ENCODE measurements around the gene SMCP. TPM values are rescaled to one million over a fixed set of nuclear protein-coding genes. Genes with fewer than 3 reads are reported as not detected.

Gene SMCP
- total RNA-seq, 1 donor from 2014 or later, result not detected

- TF ChIP-seq CTCF (IDR thresholded peaks at IDR 0.05; ENCODE audit: partially characterized antibody, unreplicated experiment), result no peak
- Mint-ChIP-seq H3K27ac (ENCODE audit: unreplicated experiment) (no peak overlapping the region), H3K9me3 (ENCODE audit: unreplicated experiment) (no peaks in the 10 kb centered on the region), H3K36me3 (ENCODE audit: unreplicated experiment) (no peaks in the 10 kb centered on the region), H3K4me1 (ENCODE audit: low read depth, unreplicated experiment) (no peaks in the 10 kb centered on the region), H3K4me3 (ENCODE audit: unreplicated experiment) (no peak overlapping the region), H3K27me3 (ENCODE audit: unreplicated experiment) (peaks cover 2% of the 10 kb centered on the region)
- DNase-seq, result no peak
Observed at GRCh38 chr1:152932170-152932811, 54.2 kb downstream of the SMCP start.

- no peaks in the 10 kb centered on the region for H3K36me3 Mint-ChIP-seq (ENCODE audit: unreplicated experiment)
- H3K9me3 Mint-ChIP-seq (ENCODE audit: unreplicated experiment), result no peaks in the 10 kb centered on the region
- H3K27ac Mint-ChIP-seq (ENCODE audit: unreplicated experiment), result no peak overlapping the region
- H3K4me1 Mint-ChIP-seq (ENCODE audit: low read depth, unreplicated experiment), result no peaks in the 10 kb centered on the region
- H3K27me3 Mint-ChIP-seq (ENCODE audit: unreplicated experiment), result peaks cover 2% of the 10 kb centered on the region
- H3K4me3 Mint-ChIP-seq (ENCODE audit: unreplicated experiment), result no peak overlapping the region
- TF ChIP-seq CTCF (IDR thresholded peaks at IDR 0.05; ENCODE audit: partially characterized antibody, unreplicated experiment), result no peak
- no peak for DNase-seq
Observed at GRCh38 chr1:152933196-152933595, 55.1 kb downstream of the SMCP start.

Other genes with a start within 250 kb of the SMCP start
- gene LCE2D, start 214.9 kb upstream of the SMCP start, total RNA-seq (ENCODE audit: unreplicated experiment), result not detected
- gene LCE2C, start 203.0 kb upstream of the SMCP start, total RNA-seq (ENCODE audit: unreplicated experiment), result not detected
- gene LCE2B, start 192.2 kb upstream of the SMCP start, total RNA-seq (ENCODE audit: unreplicated experiment), result not detected
- not detected for gene LCE2A, start 180.0 kb upstream of the SMCP start, total RNA-seq (ENCODE audit: unreplicated experiment)
- not detected for gene LCE4A, start 170.2 kb upstream of the SMCP start, total RNA-seq (ENCODE audit: unreplicated experiment)
- gene KPRP, start 120.3 kb upstream of the SMCP start, total RNA-seq (ENCODE audit: unreplicated experiment), result not detected
- gene LCE1F, start 103.2 kb upstream of the SMCP start, total RNA-seq (ENCODE audit: unreplicated experiment), result not detected
- gene LCE1E, start 92.1 kb upstream of the SMCP start, total RNA-seq (ENCODE audit: unreplicated experiment), result not detected
- gene LCE1D, start 81.6 kb upstream of the SMCP start, total RNA-seq (ENCODE audit: unreplicated experiment), result not detected
- not detected for gene LCE1C, start 71.7 kb upstream of the SMCP start, total RNA-seq (ENCODE audit: unreplicated experiment)
- not detected for gene LCE1B, start 66.4 kb upstream of the SMCP start, total RNA-seq (ENCODE audit: unreplicated experiment)
- gene LCE1A, start 50.8 kb upstream of the SMCP start, total RNA-seq (ENCODE audit: unreplicated experiment), result not detected
- not detected for gene LCE6A, start 35.5 kb upstream of the SMCP start, total RNA-seq (ENCODE audit: unreplicated experiment)
- gene LCE7A, start 18.3 kb upstream of the SMCP start, total RNA-seq (ENCODE audit: unreplicated experiment), result not detected
- not detected for gene IVL, start 30.2 kb downstream of the SMCP start, total RNA-seq (ENCODE audit: unreplicated experiment)
- gene SPRR5, start 68.9 kb downstream of the SMCP start, total RNA-seq (ENCODE audit: unreplicated experiment), result not detected
- not detected for gene SPRR4, start 92.3 kb downstream of the SMCP start, total RNA-seq (ENCODE audit: unreplicated experiment)
- not detected for gene SPRR1A, start 105.8 kb downstream of the SMCP start, total RNA-seq (ENCODE audit: unreplicated experiment)
- not detected for gene SPRR3, start 123.4 kb downstream of the SMCP start, total RNA-seq (ENCODE audit: unreplicated experiment)
- gene SPRR1B, start 152.9 kb downstream of the SMCP start, total RNA-seq (ENCODE audit: unreplicated experiment), result not detected
- gene SPRR2D, start 162.8 kb downstream of the SMCP start, total RNA-seq (ENCODE audit: unreplicated experiment), result not detected
- gene SPRR2A, start 179.2 kb downstream of the SMCP start, total RNA-seq (ENCODE audit: unreplicated experiment), result not detected
- not detected for gene SPRR2B, start 193.3 kb downstream of the SMCP start, total RNA-seq (ENCODE audit: unreplicated experiment)
- not detected for gene SPRR2E, start 216.2 kb downstream of the SMCP start, total RNA-seq (ENCODE audit: unreplicated experiment)
- not detected for gene SPRR2F, start 235.2 kb downstream of the SMCP start, total RNA-seq (ENCODE audit: unreplicated experiment)